GM18499 (cell line): ENCODE measurements around the gene KMT2E.

Source experiments
- ATAC-seq: cut with Tn5 transposase; IDR thresholded peaks from one replicate; pipeline ENCODE4 v1.9.1; 2021; ENCODE audit warnings: moderate number of reproducible peaks; ENCODE audit not compliant: insufficient read depth, unreplicated experiment

KMT2E gene

DNA sequence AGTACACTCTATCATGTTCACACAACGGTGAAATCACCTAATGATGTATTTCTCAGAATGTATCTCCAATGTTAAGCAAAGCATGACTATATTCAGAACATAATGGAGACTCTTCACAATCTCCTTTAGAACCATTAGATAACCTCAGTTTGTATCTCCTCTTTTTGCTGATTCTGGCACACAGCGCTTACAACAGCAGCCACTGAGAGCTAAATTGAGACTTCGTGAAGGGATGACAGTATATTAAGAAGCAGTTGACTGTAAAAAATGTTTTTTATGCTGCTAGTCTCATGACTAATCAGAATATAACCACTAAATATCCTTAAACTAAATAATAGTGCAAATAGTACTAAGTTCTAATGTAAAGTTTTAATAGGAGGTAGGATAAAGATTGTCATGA, 46.9 kb downstream of the KMT2E start:
- no peak for ATAC-seq

DNA sequence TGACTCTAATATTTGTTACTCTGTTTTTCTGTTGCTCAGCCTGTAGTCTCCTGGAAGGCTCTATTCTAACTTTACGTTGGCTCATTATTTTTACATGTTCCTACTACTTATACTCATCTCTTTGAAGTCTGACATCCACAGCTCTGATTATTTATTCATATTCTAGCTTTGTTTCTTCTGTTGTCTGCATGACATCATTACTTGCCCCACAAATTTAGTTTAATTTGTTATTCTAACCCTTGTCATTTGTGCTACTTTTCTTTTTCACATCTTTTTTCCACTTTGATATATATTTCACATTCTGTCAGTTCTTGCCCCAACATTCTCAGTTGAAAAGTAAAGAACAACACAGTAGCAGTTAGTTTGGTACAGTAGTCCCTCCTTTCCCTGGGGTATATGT, 51.1 kb downstream of the KMT2E start:
- no peak for ATAC-seq

GRCh38 chr7:105067691-105068090, 53.7 kb downstream of the KMT2E start:
- ATAC-seq: no peak

DNA sequence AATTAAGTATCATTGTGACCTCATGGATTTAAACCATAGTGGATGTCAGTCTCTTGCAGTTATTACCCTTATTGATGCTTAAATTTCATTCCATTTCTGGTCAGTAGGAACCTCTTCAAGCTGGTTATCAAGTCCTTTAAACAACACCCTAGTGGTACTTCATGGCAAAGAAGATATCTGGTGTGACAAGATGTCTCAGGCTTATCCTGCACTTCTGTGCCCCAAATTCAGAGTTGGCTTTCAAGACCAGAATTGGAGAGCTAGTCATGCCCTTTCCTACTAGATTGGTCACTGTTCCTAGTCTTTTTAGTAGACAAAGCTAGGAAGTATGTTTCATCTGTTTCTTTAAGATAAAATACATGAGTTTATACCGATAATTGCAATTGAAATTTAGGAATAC, 54.9 kb downstream of the KMT2E start:
- ATAC-seq: no peak

DNA sequence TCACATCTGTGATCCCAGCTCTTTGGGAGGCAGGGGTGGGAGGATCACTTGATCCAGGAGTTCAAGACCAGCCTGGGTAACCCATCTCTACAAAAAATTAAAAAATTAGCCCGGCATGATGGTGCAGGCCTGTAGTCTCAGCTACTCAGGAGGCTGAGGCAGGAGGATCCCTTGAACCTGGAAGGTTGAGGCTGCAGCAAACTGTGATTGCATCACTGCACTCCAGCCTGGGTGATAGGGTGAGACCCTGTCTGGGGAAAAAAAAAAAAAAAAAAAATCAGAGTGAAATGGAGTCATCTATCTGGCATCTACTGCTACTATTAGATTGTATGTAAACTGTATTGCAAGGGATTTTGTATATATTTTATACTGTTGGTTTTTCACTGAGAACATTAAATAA, 59.1 kb downstream of the KMT2E start:
- no peak for ATAC-seq

DNA sequence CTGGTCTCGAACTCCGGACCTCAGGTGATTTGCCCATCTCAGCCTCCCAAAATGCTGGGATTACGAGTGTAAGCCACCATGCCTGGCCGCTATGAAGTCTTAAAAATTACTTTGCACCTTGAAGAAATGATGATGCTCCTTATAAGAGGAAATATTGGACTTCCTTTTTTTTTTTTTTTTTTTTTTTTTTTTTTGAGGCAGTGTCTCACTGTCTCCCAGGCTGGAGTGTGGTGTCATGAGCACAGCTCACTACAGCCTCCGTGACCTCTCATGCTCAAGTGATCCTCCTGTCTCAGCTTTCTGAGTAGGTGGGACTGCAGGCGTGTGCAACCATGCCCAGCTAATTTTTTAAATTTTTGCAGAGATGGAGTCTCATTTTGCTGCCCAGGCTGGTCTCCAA, 65.3 kb downstream of the KMT2E start:
- ATAC-seq: no peak

- no peak for ATAC-seq
Observed at GRCh38 chr7:105084581-105084980, 70.6 kb downstream of the KMT2E start.

DNA sequence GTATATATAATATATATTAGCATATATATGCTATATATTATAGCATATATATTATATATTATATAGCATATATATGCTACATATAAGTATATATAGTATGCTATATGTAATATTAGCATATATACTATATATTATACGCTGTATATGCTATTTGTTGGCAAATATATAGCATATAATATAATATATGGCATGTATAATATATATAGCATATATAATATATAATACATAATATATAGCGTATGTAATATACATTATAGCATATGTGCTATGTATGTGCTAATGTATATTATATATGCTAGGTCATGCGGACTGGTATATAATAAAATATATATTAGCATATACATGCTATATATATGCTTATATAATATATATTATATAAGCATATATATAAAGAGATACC, 72.8 kb downstream of the KMT2E start:
- no peak for ATAC-seq

GRCh38 chr7:105087981-105088380, 74.0 kb downstream of the KMT2E start:
- no peak for ATAC-seq

- ATAC-seq: no peak
Observed at GRCh38 chr7:105088456-105088855, 74.5 kb downstream of the KMT2E start.

- ATAC-seq: no peak
Observed at GRCh38 chr7:105094966-105095365, 81.0 kb downstream of the KMT2E start.

DNA sequence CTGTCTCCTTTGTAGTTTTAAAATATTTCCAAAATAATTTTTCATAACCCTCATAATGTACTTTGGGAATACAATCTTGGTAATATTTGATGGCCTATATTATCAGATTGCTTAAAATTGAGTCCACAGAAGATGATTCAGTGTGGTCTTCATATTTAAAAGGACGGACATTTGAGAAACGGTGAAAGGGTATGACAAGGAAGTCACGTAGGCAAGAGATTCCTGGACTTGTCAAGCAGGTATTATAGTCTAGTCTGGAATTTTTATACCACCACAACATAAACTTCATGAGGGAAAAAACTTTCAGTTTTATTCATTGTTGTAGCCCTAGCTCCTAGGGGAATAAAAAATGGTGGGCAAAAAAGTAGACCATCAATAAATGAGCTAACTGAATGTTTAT, 82.3 kb downstream of the KMT2E start:
- no peak for ATAC-seq

DNA sequence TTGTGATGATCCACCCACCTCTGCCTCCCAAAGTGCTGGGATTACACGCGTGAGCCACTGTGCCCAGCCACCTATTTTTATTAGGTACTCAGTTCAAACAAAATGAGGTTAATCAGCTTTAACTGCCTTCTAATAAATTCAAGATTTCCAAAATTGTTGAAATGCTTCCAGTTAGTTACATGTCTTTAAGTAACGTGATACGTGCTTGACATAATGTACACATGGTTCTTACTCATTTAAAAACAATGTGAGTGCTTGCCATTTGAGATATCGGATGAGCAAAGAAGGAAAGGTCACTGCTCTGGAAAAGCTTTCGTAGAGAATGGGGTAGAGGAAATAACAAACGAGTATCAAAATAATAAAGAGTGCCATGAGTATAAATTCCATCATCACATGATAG, 83.6 kb downstream of the KMT2E start:
- ATAC-seq: no peak

DNA sequence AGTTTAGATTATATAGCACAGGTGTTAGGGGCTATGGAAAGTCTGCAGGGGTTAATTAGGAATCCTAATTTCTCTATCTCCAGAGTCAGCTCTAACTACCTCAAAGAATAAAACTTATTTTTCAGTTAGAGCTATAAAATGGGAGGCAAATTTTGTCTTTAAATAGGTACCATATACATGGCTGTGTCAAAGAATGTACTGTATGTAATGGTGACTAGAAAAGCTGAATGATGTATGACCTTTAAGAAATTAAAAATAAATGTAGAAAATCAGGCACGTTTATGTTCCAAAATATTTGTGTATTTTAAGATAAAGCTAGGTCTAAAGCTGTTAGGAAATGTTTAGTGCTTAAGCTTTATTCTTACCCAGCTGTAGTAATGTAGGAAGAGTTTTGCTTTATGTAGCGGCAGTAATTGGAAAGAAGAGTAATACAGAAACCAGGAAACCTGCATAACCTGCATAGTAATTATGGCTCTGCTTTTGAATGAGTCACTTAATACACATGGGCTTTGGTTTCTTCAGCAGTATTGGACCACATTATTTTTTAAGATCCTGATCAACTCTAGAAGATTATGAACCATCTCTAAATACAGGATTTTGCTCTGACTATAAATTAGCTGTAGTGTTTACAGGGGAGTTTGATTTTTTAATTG, 85.0 kb downstream of the KMT2E start:
- ATAC-seq: peak; percentile 49

DNA sequence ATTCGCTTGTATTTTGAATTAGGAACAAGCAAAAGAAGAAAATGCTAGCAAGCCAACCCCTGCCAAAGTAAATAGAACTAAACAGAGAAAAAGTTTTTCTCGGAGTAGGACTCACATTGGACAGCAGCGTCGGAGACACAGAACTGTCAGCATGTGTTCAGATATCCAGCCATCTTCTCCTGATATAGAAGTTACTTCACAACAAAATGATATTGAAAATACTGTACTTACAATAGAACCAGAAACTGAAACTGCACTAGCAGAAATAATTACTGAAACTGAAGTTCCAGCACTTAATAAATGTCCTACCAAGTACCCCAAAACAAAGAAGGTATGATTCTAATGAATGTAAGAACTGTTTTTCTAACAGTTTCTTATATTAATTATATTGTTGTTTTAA, 87.9 kb downstream of the KMT2E start:
- no peak for ATAC-seq

GRCh38 chr7:105102557-105103352, 88.8 kb downstream of the KMT2E start:
- ATAC-seq: no peak

DNA sequence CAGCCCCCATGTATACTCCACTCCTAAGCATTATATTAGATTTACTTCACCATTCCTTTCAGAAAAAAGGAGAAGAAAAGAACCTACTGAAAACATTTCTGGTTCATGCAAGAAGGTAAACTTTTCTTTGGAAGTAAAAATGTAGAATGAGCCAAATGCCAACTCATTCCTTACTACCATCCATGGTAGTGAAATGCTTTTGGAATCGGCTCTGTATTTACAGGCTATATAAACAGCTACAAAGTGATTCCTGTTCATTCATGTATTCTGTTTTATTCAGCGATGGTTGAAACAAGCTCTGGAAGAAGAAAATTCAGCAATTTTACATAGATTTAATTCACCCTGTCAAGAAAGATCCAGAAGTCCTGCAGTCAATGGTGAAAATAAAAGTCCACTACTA, 91.6 kb downstream of the KMT2E start:
- ATAC-seq: no peak

- no peak for ATAC-seq
Observed at GRCh38 chr7:105106473-105106872, 92.5 kb downstream of the KMT2E start.

DNA sequence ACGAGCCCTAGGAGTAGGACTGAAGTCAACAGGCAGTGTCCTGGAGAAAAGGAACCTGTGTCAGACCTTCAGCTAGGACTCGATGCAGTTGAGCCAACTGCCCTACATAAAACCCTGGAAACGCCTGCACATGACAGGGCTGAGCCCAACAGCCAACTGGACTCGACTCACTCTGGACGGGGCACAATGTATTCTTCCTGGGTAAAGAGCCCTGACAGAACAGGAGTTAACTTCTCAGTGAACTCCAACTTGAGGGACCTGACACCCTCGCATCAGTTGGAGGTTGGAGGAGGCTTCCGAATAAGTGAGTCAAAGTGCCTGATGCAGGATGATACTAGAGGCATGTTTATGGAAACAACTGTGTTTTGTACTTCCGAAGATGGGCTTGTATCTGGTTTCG, 93.5 kb downstream of the KMT2E start:
- no peak for ATAC-seq

DNA sequence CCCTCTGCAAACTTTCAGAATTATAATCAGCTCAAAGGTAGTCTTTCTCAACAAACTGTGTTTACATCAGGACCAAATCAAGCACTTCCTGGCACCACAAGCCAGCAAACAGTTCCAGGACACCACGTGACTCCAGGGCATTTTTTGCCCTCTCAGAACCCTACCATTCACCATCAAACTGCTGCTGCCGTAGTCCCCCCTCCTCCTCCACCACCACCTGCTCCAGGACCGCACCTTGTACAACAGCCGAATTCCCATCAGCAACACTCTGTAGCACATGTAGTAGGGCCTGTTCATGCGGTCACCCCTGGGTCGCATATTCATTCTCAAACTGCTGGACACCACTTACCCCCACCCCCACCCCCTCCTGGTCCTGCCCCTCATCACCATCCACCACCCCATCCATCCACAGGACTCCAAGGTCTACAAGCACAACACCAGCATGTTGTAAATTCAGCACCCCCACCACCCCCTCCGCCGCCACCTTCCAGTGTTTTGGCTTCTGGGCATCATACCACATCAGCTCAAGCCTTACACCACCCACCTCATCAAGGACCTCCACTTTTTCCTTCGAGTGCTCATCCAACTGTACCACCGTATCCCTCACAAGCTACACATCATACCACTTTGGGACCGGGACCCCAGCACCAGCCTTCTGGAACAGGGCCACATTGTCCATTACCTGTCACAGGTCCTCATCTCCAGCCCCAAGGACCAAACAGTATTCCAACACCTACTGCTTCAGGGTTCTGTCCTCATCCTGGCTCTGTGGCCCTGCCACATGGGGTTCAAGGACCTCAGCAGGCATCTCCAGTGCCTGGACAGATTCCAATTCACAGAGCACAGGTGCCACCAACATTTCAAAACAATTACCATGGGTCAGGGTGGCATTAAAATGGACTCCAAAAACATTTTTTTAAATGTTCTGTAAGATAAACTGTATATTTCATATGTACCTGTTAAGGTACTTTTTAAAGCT, 98.7 kb downstream of the KMT2E start:
- no peak for ATAC-seq
